Panc1 (cell line): ENCODE data around the gene MAL. TPM values are rescaled to one million over a fixed set of nuclear protein-coding genes. Genes with fewer than 3 reads are reported as not detected.

Experiments used
- ATAC-seq: fragments of 200-7000 bp; cut with Tn5 transposase; 2 replicates; pipeline ENCODE4 v1.9.1; 2020; ENCODE audit warnings: mild to moderate bottlenecking, moderate library complexity
- BruUV-seq: library from RNA; stranded (reverse); fragments of 400-500 nt; replicated peaks from 2 replicates; lab custom pipeline; 2021; lab: Mats Ljungman, UMichigan
- CTCF ChIA-PET: fragments of 300-600 bp; sonication (Branson Sonifier 250); formaldehyde crosslinking; loops from one replicate; lab custom pipeline; 2022; ENCODE audit warnings: antibody characterized with exemption; lab: Charles Lee
- POLR2A ChIA-PET: fragments of 300-600 bp; sonication (Branson Sonifier 250); formaldehyde crosslinking; loops from one replicate; lab custom pipeline; 2022; ENCODE audit warnings: antibody characterized with exemption; lab: Charles Lee
- DNase-seq: peaks from one replicate; pipeline ENCODE4 v3.0.0-alpha.2; 2010; ENCODE audit warnings: low read depth, low spot score
- H3K27ac ChIP-seq: 2 replicates; pipeline ENCODE4 v1.5.1; 2011; ENCODE audit warnings: mild to moderate bottlenecking, low read length, inconsistent platforms
- H3K27me3 ChIP-seq: fragments of 200-500 bp; sonication (Bioruptor generic); 2 replicates; pipeline ENCODE4 v1.6.0; 2014; ENCODE audit warnings: low read length, inconsistent platforms; ENCODE audit not compliant: control insufficient read depth, insufficient read depth
- H3K36me3 ChIP-seq: fragments of 200-500 bp; sonication (Bioruptor generic); 2 replicates; pipeline ENCODE4 v1.5.1; 2014; ENCODE audit warnings: inconsistent platforms, mild to moderate bottlenecking, low read length, moderate library complexity; ENCODE audit not compliant: control insufficient read depth, insufficient read depth
- H3K4me1 ChIP-seq: 2 replicates; pipeline ENCODE4 v1.5.1; 2011; ENCODE audit warnings: inconsistent platforms, mild to moderate bottlenecking, low read length, moderate library complexity; ENCODE audit not compliant: control insufficient read depth, insufficient read depth
- H3K4me3 ChIP-seq, 2 experiments: 2 replicates each; pipeline ENCODE4 v1.5.1; 2011 to 2012; ENCODE audit warnings: low read depth in 2 of 2, low read length in 2 of 2, mild to moderate bottlenecking in 2 of 2, inconsistent platforms in 1 of 2, moderate library complexity in 1 of 2
- H3K9me3 ChIP-seq: fragments of 200-500 bp; sonication (Bioruptor generic); 2 replicates; pipeline ENCODE4 v1.5.1; 2014; ENCODE audit warnings: low read depth, mild to moderate bottlenecking, inconsistent platforms, low read length, moderate library complexity; ENCODE audit not compliant: control insufficient read depth, insufficient read depth
- POLR2AphosphoS5 ChIP-seq: IDR thresholded peaks from 2 replicates; pipeline ENCODE4 v1.6.1; 2012; ENCODE audit warnings: mild to moderate bottlenecking, low read depth, low read length, moderate library complexity
- REST ChIP-seq, 2 experiments: IDR thresholded peaks; 2 replicates each; pipeline ENCODE4 v1.6.1; 2011 to 2012; ENCODE audit warnings: low read depth in 2 of 2, control low read depth in 1 of 2, low read length in 1 of 2, mild to moderate bottlenecking in 1 of 2, moderate library complexity in 1 of 2; ENCODE audit not compliant: insufficient read depth in 1 of 2
- SIN3A ChIP-seq: IDR thresholded peaks from 2 replicates; pipeline ENCODE4 v1.6.1; 2012; ENCODE audit warnings: low read depth, mild to moderate bottlenecking, low read length, moderate library complexity, borderline replicate concordance; ENCODE audit not compliant: insufficient read depth
- TCF7L2 ChIP-seq: IDR thresholded peaks from 2 replicates; pipeline ENCODE4 v1.6.1; 2011; ENCODE audit warnings: mild to moderate bottlenecking, low read depth, low read length, inconsistent platforms
- in situ Hi-C: cut with HindIII; loops from 2 replicates; pipeline ENCODE4 v1.10.0; 2016; ENCODE audit warnings: low sequenced_read_pairs, low pct_unique_long_range_greater_than_20kb
- intact Hi-C: fragments of 100-400 bp; cut with micrococcal nuclease; formaldehyde crosslinking; loops from one replicate; pipeline ENCODE4 v1.10.0; 2022; ENCODE audit not compliant: unreplicated experiment
- total RNA-seq: library from RNA; stranded (reverse); gene quantifications from one replicate; pipeline ENCODE4 v1.2.1, GENCODE V29; 2021; ENCODE audit not compliant: unreplicated experiment

MAL gene
- total RNA-seq, 1 experiment from 2014 or later, result 1.3 TPM

GRCh38 chr2:95058466-95058988 lies 33.0 kb downstream of the MAL start:
- DNase-seq, result no peak
- TF ChIP-seq TCF7L2, result no peak
- BruUV-seq, result no TSS peak
- ChIA-PET POLR2A (interaction anchor here (0.6 kb wide), 1 partner anchor 43 kb away, joined by 11 read pairs; no protein-coding TSS in a partner anchor), CTCF (no interaction called here)
- intact Hi-C loops, result no loop called here
- in situ Hi-C loops, result no loop called here
- H3K9me3 ChIP-seq, result no peaks in the 10 kb centered on the region
- H3K27me3 ChIP-seq, result peaks cover 8% of the 10 kb centered on the region
- no peak for ATAC-seq
- H3K27ac ChIP-seq, result no peak overlapping the region
- no peaks in the 10 kb centered on the region for H3K4me1 ChIP-seq
- H3K36me3 ChIP-seq, result no peaks in the 10 kb centered on the region
- H3K4me3 ChIP-seq, result no peak overlapping the region

GRCh38 chr2:95058989-95059641 lies 33.6 kb downstream of the MAL start:
- in situ Hi-C loops (no loop called here), intact Hi-C loops (no loop called here)
- TF ChIP-seq TCF7L2, result no peak
- no peak for TF ChIP-seq SIN3A
- no peak for TF ChIP-seq POLR2AphosphoS5
- no peak for TF ChIP-seq REST (IDR thresholded peaks at IDR 0.05; ENCODE audit: insufficient read depth in 1 of 2, low read depth in 2 of 2, low read length in 1 of 2)
- no peak overlapping the region for H3K4me3 ChIP-seq
- ATAC-seq, result no peak
- H3K27me3 ChIP-seq, result peaks cover 8% of the 10 kb centered on the region
- no peak overlapping the region for H3K27ac ChIP-seq
- H3K36me3 ChIP-seq, result no peaks in the 10 kb centered on the region
- H3K4me1 ChIP-seq, result no peaks in the 10 kb centered on the region
- DNase-seq, result no peak
- no TSS peak for BruUV-seq
- no peaks in the 10 kb centered on the region for H3K9me3 ChIP-seq
- CTCF ChIA-PET, result no interaction called here
- POLR2A ChIA-PET, result interaction anchor here (0.6 kb wide), 1 partner anchor 43 kb away, joined by 11 read pairs; no protein-coding TSS in a partner anchor

- CTCF ChIA-PET, result no interaction called here
- no peak for TF ChIP-seq TCF7L2
Observed at GRCh38 chr2:95059656-95060370, 34.3 kb downstream of the MAL start.

More at GRCh38 chr2:95059656-95060370, 34.3 kb downstream of the MAL start:
- in situ Hi-C loops (no loop called here), intact Hi-C loops (no loop called here)
- H3K4me1 ChIP-seq, result no peaks in the 10 kb centered on the region
- no peaks in the 10 kb centered on the region for H3K36me3 ChIP-seq
- POLR2A ChIA-PET, result no interaction called here
- H3K27me3 ChIP-seq, result peaks cover 3% of the 10 kb centered on the region; the same call in 1 of the 2 replicates
- ATAC-seq (no peak), DNase-seq (no peak)
- H3K4me3 ChIP-seq, result no peak overlapping the region
- H3K27ac ChIP-seq, result no peak overlapping the region
- no TSS peak for BruUV-seq
- no peaks in the 10 kb centered on the region for H3K9me3 ChIP-seq
